HG03064 (cell line): Measurements from ENCODE around the gene MSI2.

ENCODE experiments used
- ATAC-seq: cut with Tn5 transposase; IDR thresholded peaks from one replicate; pipeline ENCODE4 v1.9.1; 2021; ENCODE audit warnings: low read depth; ENCODE audit not compliant: unreplicated experiment

MSI2 gene

DNA sequence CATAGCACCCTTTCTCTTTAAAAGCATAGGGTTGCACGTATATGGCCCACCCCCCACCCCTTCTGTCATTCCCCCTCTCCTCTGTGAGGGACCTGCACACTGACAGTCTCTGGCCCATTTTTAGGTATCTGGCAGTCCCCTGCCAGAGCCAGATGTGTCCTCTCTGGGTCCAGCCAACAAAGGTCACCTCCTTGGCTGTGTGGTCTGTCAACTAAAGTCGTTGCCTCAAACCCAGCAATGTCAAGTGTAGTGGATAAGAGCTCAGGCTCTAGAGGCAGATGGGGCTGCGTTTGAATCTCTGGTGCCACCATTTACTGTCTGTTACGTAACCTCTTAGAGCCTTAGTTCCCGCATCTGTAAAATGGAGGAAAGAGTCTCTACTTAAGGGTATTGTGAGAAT, 211.5 kb downstream of the MSI2 start:
- ATAC-seq: no peak

DNA sequence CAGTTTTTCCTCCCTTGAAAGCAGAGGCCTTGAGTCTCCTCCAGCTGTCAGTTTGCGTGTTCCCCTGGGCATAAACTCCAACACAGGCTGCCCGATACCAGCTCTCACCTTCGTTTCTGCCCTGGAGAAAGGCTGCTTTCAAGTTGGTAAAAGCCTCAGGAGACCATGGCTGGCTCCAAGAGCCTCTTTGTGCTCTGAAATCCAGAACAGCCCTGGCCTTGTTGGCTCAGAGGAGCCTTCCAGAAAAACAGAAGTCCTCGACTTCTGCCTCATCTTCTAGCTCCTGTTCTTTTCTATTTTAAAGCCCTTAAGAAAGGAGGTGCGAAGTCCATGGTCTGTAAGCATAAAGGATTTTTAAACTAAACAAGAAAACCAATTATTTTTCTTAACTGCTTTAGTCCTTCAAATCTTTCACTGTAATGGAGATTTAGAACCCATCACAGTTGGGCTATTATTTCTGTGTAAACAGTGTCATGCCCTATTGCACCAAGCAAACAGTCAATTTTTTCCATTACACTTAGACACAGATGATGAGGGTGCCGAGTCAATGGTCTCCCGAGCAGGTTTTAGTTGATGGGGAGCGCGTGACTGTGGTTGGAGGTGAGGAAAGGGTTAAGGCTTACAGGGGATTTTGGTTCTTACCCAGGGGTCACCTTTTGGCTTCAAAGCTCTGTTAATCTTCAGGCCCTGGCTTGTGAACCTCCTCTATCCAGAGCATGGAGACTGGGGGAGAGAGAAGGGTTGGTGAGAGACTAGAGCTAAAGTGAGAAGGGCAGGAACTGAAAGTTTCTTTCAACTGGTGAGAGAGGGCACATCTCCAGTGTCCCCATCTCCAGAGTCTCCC, 212.8 kb downstream of the MSI2 start:
- no peak for ATAC-seq

DNA sequence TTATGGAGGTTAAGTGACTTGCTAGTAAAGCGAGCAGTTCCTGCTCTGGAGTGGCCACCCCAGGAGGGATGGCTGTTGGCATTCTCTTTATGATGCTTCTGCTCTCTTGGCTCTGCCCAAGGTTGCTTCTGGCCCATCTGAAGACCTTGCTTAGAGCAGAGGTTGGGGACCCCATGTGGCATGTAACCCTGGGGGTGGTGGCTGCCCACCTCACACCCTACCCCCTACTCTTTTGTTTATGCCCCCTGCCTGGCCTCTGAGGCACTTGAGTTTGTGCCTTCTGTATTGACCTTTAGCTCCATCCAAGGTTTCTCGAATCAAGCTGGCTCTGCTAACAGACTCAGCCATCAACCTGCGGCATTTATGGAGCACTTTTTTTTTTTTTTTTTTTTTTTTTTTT, 214.6 kb downstream of the MSI2 start:
- no peak for ATAC-seq

DNA sequence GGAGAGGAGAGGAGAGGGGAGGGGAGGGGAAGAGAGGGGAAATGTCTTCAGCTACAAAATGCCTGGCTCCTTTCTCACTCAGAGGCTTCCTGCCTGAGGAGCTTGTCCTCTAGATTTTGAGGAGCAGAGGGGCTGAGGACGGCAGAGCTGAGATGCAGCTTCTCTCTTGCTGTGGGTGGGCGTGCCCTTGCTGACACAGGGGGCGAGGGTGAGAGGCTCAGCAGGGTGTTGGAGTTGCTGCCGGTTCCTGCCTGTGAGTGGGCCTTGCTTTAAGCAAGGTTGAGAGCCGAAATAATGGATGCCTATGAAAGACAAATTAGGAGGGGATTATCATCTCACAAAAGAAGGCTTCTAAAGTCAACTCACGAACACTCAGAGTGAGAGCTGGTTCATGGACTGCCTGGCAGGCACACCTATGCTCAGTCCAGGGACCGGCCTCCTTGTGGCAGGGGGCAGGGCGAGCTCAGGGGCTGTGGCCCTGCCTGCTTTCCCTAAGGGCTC, 215.6 kb downstream of the MSI2 start:
- ATAC-seq: no peak

DNA sequence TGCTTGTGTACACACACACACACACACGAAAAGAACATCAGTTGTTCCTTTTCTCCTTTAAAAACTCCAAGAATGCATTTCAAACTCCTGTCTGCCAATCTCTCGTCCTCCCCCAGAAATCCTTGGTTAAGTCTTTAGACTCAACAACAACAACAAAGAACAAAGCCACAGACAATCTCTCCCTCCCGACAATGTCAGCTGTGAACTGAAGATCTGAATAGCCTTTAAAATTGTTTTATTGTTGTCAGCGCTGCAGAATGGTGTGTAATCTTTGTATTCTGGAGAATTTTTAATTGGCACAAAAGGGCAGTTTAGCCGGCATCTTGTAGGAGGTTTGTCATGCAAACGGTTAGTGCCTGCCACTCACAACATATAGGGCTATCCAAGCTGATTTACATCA, 219.5 kb downstream of the MSI2 start:
- no peak for ATAC-seq

DNA sequence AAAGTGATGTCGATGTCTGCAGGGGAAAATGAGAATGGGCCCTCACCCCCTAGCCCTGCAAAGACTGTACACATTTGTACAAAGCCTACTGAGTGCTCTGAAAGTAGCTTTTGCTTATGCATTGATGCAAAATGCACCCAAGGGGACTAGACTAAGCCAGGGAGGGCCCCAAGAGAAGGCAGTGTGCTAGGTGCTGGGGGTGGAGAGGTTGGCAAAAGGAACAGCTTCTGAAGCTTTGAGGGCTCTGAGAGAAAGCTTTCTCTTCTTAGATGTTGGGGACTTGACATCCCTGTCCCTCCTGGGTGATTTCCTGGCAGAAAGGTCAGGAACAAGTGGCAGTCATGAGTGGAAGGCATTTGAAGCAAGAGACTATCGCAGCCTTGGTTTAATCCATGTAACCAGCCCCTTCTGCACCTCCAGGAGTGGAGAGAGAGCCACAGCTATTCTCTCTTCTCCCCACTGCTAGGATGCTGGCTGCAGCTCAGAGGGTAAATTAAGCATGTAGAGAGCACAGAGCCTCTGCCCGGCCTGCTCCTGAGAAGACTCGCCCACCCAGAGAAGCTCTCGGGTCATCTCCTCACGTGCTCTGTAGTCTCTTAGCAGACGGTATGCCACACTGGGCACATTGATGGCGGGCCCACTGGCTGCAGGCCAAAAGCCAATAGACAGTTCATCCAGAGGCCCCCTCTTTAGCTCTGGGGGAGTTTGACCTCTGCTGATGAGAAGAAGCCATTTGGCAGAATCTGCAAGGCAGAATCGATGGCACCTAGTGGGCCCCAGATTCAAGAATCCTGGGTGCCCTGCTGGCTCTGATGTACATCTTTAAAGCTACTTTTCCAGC, 221.4 kb downstream of the MSI2 start:
- ATAC-seq: no peak

DNA sequence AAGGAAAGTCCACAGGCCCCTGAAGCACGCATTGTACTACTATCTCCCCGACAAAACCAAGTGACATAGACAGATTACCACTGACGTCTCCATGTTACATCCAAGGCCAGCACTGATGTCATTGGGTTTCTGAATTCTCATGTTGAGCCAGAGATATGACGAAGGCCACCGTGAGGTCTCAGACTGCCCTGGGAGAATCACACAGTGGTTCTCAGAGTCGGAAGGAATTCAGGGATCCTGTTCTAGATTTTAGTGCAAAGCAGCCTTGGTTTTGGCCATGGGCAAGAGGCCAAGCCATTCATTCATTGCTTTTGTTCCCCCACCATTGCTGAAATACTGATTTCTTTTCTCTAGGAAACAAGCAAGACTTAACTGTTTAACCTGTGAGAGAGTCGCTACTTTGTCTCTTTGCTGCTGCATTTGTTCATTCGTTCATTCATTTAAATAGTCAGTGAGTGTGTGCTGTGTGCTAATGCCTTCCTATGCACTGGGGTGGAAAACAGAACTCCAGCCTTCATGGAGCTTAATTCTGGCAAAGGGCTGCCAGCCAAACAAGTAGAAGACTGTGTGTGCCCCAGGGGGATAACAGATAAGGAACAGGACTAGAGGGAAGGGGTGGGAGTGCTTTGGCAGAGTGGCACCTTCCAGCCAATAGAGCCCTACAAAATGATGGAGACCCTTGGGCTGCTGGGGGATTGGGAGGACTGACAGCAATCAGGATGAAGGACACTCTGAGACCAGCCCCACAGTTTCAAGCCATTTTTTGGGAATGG, 222.3 kb downstream of the MSI2 start:
- ATAC-seq: no peak

DNA sequence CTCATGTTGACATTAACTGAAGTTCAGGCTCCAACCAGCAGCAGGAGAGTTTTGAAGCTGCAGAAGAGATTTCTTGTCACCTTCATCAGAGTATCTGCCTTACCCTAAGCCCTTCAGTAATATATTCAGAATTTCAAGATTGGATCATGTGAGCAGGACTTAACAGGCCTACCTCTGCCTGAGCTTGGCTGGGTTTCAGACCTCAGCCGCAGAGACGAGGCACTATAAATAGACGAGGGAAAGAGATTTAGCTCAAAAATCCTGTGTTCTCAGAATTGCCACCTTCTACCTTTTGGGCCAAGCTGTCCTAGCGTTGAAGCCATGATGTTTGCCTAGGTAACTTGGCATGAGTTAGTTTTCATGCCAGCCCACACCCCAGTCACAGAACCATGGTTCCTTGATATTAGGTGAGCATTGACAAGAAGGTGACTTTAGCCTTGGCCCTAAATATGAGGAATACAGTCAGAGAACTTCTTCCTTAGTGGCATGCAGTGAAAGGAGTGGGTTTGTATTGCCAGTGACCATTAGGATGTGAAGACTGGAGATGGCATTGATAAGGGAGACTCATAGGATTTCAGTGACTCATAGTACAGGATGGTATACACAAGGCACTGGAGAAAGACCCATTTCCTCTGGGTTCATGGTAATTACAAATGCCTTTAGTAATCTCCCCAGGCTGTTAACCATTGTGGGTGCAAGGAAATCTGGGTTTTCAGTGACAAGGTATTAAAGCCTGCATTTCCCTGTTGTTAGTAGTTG, 224.3 kb downstream of the MSI2 start:
- ATAC-seq: no peak

DNA sequence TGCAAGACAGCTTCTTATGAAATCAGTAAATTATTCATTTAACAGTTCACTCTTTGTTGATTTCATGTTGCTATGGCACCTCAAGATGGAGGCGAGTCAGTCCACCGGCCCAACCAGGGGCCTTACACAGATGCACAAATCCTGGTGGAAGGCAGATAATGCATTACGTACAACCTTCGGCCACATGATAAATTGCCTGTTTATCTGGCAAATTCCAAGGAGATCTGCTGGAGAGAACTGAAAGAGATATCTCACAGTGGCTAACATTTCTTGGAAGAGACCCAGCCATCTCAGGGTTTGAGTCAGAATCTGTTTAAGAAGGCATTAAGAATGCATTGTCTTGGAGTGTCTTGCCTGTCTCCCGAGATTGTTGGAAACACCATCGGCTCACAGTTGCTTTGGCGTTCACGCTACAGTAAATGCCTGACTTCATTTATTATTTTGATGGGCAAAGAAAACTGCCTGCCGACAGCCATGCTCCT, 225.6 kb downstream of the MSI2 start:
- no peak for ATAC-seq

DNA sequence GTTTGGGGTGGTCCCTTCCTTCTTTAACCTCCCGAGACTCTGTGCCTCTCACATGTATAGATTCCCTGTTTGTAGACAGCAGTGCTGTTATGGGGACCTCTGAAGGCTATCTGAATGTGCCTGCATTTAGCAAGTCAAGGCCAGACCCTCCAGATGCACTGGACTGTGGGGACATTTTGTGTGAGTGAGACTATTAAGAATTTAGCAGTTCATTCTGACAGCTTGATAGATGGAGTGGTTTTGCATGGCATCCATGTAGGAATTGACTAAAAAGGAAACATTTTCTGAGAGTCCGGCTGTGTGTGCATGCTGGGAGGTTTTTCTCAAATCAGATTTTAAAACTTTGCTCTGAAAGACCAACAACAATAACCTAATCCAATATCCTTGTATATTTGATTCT, 226.3 kb downstream of the MSI2 start:
- no peak for ATAC-seq

DNA sequence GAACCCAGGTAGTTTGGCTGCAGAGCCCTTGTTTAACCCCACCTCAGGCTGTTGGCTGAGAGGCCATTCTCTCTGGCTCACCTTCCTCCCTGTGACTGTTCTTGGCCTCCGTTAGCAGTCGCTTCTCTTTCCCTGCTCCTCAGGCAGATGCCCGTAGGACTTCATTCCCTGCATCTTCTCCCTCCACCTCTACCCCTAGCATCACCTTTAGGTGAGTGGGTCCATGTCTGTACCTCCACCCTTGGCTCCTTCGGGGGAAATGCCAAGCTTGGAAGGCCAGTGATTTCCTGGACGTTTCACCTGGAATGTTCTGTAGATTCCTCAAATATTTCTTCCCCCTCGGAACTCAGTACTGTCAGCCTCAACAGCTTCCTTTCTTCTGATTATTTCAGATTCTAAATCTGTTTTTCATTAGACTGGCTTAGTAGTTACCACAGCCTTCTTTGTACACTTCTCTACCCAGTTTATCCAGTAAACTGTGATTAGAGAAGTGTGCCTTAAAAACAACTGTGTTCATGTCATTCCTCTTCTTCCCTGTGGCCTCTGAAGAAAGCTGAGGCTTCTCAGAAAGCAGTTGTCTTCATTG, 227.9 kb downstream of the MSI2 start:
- no peak for ATAC-seq

DNA sequence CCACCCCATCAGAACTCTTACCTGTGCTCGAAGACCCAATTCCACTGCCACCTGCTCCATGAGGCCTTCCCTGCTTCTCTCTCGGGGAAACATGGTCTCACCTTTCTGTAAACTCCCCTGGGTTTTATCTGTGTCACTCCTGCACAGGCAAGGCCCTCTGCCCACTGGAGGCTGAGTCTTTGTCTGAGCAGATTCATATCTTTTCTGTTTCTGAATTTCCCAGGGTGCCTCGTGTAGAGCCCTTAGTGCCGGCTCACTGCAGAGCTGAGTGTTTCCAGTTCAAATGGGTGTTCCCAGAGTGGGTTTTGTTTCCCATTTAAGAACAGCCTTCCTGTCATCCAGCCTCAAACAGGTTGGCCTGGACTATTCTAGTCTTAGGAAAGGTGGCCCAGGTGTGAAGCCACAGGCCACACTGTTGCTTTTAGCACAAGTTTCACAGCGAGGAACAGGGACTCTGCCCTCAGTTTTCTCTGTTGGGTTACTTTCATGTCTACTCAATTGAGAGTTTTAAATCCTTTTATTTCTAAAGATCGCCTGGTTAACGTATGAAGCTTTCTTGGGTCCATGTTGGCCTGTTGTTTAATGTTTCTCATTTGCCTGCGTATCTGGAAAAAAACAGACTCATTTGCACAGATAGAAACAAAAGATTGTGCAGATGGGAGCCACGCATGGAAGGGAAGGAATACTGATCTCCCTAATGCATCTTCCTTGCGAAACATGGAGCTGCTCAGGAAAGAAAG, 228.7 kb downstream of the MSI2 start:
- ATAC-seq: no peak

DNA sequence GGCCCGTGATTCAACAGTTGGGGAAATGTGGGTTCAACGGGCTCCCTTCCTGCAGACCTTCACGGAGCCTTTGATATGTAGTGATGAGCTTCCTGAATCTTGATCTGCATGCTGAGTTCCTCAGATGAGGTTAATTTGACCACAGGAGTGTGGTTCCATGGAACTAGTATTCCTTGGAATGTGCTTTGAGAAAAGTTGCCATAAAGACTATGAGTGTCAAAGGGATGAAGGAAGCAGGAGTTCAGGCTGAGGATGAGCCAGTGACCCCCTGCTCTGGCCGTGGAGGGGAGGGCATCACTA, 229.2 kb downstream of the MSI2 start:
- no peak for ATAC-seq

DNA sequence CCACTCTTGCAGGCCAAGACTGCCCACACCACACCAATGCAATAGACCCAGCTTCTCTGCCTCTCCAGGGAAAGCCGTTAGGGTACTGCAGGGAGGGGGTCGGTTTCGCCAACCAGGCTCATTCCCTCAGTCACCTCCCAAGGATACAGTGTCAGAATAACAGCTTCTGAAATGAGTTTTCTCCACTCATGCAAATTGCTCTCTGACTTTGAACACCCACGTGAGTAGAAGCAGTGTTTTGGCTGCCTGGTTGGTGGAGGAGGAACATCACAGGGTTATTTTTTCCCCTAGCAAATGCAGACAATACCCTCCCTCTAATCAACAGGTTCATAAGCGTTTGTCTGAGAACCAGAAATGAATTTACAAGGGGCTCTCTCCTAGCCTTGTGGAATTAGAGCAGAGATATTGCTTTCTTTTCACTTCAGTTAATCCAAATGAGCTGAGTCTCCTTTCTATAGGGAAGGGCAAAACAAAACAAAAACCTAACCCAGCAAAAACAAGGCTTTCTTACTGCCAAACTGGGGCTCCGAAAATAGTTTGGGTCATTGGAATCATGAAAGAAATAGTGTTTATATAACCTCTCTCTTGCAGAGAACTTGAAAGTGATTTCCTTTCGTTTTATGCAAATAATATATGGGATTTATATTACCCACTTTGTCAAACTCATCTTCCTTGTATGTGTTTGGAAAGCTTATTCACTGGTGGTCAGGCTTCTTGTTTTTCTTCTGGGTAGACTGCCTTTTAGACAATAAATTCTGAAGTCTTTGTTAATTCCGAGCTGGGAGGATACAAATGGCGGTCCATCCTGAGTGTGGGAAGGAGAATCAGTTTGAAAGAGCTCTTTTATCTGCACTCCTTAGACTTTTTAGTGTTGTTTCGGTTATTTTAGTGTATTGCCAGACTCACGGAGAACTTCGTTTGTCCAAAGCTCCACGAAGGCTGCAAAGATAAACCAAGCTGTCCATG, 229.9 kb downstream of the MSI2 start:
- ATAC-seq: no peak

DNA sequence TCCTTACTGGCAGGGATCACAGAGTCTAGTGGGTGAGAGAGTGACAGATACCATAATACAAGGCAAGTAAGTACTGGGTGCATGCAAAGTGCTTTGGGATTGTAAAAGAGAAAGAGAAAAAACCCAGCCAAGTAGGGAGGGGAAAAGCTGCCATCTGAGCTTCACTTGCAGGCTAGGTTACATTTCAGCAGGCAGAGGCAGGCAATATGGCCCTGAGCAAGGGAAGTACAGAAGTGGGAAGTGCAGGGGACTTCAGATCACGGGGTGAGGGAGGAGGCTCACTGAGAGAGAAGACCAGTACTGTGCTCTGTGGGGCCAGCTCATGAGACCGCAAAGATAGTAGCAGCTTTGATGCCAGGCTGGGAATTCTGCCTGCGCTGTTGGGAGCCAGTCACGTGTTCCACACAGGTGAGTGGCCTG, 230.6 kb downstream of the MSI2 start:
- ATAC-seq: no peak

DNA sequence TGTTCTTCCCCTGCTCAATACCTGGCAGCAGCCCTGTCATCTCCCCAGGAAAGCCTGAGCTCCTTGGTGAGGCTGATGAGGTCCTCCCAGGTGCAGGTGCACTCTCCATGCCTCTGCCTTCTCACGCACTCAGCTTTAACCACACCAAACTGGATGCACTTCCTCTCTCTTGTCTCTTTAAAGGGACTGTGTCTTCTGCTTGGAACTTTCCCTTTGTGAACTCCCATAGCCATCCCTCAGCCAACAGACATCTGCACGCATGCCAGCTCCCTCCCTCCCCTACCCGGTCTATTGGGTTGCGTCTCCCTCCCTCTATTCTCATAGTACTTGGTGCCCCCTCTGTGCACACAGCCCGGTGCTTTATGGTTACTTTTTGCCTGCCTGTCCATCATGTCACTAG, 231.2 kb downstream of the MSI2 start:
- ATAC-seq: no peak

DNA sequence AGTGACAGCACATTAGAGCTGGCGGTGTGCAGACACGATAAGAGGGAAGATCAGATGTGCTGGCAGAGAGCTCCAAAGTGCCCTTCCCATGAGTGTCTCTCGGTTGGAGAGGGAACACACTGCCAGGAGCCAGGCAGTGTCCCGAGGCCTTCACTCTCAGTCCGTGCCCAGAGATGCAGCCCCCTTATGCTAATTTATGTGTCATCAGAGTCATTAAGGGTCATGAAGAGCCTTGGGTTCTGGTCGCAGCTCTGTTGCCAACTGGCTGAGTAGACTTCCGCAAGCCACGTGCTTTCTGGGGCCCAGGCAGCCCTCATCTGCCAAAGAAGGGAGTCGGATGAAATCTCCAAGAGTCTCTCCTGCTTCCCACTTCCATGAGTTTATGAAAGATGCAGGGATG, 232.5 kb downstream of the MSI2 start:
- ATAC-seq: no peak

DNA sequence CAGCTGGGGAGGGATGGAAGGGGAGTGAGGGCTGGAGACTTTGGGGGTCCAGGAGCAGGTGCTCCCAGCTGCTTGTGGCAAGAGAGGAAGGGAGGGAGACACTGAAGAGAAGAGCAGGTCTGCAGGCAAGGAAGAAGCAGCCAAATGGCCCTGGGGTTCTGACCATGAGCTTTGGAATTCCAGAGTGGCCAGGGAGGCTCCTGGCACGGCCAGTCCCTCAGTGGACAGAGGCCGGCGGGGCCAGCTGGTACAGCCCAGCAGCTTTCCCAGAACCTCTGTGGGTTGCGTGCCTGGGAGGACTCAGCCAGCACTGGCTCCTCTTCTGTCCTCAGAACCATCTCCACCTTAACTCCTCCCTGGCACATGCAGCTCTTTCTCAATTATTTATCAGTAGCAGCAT, 233.0 kb downstream of the MSI2 start:
- no peak for ATAC-seq
